IMR-90 (cell line): ENCODE results near the gene GM2A.

Experiments
- CEBPB ChIP-seq: IDR thresholded peaks from 2 replicates; pipeline ENCODE4 v1.6.1; 2012; ENCODE audit warnings: low read depth, low read length, improper control_type of control experiment
- FOS ChIP-seq: fragments of 150-350 bp; IDR thresholded peaks from 2 replicates; pipeline ENCODE4 v1.6.1; 2016; ENCODE audit warnings: low read depth, low read length
- MXI1 ChIP-seq: IDR thresholded peaks from 2 replicates; pipeline ENCODE4 v1.6.1; 2012; ENCODE audit warnings: low read depth, mild to moderate bottlenecking, low read length, moderate library complexity, borderline replicate concordance
- NFE2L2 ChIP-seq: fragments of 150-350 bp; IDR thresholded peaks from 2 replicates; pipeline ENCODE4 v1.6.1; 2016; ENCODE audit warnings: low read depth, mild to moderate bottlenecking, low read length
- POLR2A ChIP-seq: IDR thresholded peaks from 2 replicates; pipeline ENCODE4 v1.6.1; 2012; ENCODE audit warnings: mild to moderate bottlenecking, low read depth, low read length
- RAD21 ChIP-seq: IDR thresholded peaks from 2 replicates; pipeline ENCODE4 v1.6.1; 2012; ENCODE audit warnings: low read length, improper control_type of control experiment
- RCOR1 ChIP-seq: IDR thresholded peaks from 2 replicates; pipeline ENCODE4 v1.6.1; 2012; ENCODE audit warnings: mild to moderate bottlenecking, low read length, improper control_type of control experiment; ENCODE audit not compliant: insufficient replicate concordance
- TF ChIP-seq, protein P1 (sequence below): conservative IDR thresholded peaks from 2 replicates; pipeline ENCODE4 v1.5.1; 2012; ENCODE audit warnings: mild to moderate bottlenecking, low read depth, low read length, improper control_type of control experiment

DNA sequence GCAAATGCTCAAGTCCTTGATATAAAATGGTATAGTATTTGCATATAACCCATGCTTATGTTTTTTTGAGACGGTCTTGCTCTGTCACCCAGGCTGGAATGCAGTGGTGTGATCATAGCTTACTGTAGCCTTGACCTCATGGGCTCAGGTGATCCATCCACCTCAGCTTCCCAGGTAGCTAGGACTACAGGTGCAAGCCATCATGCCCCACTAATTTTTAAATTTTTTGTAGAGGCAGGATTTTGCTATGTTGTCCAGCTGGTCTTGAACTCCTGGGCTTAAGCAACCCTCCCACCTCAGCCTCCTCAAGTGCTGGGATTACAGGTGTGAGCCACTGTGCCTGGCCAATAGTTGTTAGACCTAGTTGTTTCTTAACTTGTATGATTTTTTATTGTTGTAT is 33.3 kb downstream of the GM2A start:
- TF ChIP-seq, protein P1, sequence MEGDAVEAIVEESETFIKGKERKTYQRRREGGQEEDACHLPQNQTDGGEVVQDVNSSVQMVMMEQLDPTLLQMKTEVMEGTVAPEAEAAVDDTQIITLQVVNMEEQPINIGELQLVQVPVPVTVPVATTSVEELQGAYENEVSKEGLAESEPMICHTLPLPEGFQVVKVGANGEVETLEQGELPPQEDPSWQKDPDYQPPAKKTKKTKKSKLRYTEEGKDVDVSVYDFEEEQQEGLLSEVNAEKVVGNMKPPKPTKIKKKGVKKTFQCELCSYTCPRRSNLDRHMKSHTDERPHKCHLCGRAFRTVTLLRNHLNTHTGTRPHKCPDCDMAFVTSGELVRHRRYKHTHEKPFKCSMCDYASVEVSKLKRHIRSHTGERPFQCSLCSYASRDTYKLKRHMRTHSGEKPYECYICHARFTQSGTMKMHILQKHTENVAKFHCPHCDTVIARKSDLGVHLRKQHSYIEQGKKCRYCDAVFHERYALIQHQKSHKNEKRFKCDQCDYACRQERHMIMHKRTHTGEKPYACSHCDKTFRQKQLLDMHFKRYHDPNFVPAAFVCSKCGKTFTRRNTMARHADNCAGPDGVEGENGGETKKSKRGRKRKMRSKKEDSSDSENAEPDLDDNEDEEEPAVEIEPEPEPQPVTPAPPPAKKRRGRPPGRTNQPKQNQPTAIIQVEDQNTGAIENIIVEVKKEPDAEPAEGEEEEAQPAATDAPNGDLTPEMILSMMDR: no peak
- TF ChIP-seq POLR2A (no peak), CEBPB (no peak), NFE2L2 (no peak), RCOR1 (no peak), FOS (no peak), RAD21 (no peak), MXI1 (no peak)
